ENCODE data around the gene WDR18.

The WDR18 gene

GRCh38 chr19:964761-965694 lies 19.1 kb upstream of the WDR18 start:
- no peak for DNase-seq (ENCODE audit: low spot score)

DNA sequence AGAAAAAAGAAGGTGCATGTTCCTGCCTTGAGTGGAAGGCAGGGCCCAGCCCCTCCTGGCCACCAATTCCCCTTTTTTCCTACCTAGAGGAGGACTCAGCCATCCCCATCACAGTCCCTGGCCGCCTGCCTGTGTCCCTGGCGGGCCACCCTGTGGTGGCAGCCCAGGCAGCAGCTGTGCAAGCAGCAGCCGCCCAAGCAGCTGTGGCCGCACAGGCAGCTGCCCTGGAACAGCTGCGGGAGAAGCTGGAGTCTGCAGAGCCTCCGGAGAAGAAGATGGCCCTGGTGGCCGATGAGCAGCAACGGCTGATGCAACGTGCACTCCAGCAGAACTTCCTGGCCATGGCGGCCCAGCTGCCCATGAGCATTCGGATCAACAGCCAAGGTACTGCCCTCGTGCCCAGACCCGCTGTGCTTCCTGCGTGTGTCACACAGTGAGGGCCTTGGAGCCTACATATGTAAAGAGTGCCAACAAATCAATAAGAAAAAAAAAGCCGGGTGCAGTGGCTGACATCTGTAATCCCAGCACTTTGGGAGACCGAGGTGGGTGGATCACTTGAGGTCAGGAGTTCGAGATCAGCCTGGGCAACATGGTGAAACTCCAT lies 17.6 kb upstream of the WDR18 start:
- DNase-seq (ENCODE audit: low spot score), result no peak

GRCh38 chr19:970695-971094 lies 13.4 kb upstream of the WDR18 start:
- DNase-seq (ENCODE audit: low spot score), result no peak

GRCh38 chr19:971795-972194 lies 12.3 kb upstream of the WDR18 start:
- no peak for DNase-seq (ENCODE audit: low spot score)

DNA sequence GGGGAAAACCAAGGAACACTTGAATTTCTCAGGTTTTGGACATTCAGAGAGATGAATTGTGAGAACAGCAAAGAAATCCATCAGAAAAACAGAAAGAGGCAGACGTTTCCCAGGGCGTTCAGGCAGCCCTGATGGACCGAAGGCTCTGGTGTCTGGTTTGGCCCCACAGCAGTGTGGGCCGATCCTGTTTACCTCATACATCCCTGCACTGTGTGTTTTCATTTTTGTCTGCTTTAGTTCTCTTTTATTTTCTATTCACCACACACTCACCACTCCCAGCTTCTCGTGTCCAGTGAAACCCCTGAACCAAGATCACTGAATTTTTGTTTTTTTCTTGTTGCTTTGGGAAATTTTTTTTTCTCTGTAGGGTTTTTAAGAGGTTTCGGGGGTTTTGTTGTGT lies 11.9 kb upstream of the WDR18 start:
- no peak for DNase-seq (ENCODE audit: low spot score)

- no peak for DNase-seq (ENCODE audit: low spot score)
These were observed 10.2 kb upstream of the WDR18 start for GRCh38 chr19:973726-974563.

- no peak for DNase-seq (ENCODE audit: low spot score)
These were observed 9.4 kb upstream of the WDR18 start for GRCh38 chr19:974564-975257.

DNA sequence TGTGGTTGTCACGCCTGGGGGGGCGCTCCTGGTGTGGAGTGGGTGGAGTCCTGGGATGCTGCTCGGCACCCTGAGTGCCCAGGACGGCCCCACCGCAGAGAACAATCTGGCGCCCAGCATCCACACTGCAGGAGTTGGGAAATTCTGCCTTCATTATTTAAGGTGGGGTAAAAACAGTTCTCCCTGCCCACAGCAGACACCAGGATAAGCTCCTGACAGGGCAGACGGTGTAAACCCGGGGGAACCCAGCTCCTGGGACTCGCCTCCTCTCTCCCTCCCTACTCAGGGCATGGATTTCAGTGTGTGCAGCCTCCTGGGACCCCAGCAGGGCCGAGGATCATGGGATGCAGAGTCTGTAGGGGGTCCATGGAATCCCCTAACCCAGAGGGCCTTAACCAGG lies 7.7 kb upstream of the WDR18 start:
- no peak for DNase-seq (ENCODE audit: low spot score)

DNA sequence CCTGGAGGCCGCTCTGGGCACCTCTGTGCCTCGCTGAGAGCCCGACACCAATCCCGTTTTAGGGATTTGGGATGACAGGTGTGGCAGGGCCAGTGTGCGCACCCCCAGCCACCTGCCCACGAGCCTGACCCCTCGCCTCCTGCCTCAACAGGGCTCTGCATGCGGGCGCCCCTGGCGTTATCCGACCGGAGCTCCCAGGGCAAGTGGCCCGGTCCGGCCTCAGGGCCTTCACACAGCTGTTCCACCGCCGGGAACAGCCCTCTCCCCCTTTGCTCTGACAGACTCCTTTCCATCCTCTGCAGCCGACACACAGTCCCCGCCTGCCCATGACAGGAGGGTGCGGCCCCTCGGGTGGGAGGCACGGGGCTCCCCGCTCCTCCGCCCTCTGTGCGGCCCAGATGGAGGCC lies 7.1 kb upstream of the WDR18 start:
- no peak for DNase-seq (ENCODE audit: low spot score)

DNA sequence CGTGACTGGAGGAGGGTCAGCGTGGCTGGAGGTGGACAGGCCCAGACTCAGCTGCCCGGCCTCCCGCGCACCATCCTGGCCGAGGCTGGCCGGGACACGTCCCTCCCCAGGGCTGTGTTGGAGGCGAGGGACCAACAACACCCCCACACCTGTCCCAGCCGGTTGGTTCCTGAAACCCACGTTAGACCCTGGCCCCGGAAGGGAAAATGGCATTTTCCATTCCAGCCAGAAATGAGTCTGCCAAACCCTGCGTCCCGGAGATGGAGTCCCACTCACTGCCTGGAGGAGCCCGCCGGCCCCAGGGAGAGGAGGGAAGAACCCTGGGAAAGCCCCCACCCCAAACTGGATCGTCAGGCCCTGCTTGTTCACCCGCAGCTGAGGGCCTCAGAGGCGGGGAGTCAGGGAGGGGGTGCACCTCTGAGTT lies 4.8 kb upstream of the WDR18 start:
- DNase-seq (ENCODE audit: low spot score), result no peak

DNA sequence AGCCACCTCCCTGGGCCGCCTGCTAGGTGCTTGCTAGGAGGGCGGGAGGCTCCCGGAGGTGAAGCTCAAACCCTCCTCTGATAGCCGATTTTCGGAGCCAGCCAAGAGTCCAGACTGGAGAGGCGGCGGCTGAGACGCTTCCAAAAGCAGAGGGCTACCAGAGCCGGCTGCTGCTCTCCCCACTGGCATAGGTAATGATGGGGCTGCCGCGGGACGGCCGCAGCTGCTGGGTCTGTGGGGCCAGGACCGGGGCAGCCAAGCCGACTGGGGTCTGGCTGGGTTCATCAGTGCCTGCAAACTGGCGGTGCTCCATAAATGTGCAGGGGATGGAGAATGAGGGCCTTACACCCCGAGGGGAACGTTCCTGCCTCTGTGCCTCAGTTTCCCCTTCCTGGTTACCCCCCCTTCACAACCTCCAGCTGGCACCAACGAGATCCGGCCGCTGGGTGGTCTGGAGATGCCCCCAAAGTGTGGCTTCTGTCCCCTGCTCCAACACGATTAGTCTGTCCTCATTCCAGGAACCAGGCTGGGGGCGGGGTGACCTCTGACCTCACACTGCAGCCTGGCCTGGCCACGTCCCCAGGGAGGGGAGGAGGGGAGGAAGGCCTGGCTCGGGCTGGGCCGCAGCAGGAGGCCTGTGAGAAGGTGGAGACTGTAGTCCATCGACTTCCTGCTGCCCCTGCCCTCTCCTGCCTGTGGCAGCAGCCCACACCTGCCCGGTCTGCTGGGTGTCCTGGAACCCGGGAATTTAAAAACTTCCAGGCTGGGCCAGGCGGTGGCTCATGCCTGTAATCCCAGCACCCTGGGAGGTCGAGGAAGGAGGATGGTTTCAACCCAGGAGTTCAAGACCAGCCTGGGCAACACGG lies 3.8 kb upstream of the WDR18 start:
- DNase-seq (ENCODE audit: low spot score), result no peak

DNA sequence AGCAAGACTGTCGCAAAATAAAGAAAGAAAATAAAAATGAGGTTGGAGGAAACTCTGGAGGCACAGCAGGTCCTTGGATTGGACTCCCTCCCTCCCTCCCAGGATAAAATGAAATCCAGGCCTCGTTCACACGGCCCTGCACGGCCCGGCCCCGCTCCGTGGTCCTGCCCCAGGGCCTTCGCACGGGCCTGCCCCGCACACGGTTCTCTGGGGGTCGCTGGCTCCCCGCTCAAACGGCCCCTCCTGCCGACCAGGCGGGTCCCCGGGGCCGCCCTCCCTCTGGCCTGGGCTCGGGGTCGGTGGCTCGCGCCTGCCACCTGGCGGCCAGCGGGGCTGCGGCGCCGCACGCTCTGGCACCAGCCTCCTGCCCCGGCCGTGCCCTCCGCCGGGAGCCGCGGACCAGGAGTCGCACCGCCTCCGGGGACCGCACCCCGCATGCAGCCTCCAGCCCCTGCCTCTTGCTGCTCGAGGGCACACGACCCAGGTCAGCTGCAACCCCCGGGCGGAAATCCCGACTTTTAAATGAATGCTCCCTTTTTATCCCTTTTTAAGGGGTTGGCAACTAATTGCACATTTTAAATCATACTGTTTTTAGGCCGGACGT lies 1.5 kb upstream of the WDR18 start:
- peak; percentile 75 for DNase-seq (ENCODE audit: low spot score)

- DNase-seq (ENCODE audit: low spot score), result no peak
These were observed 1.9 kb downstream of the WDR18 start for GRCh38 chr19:986083-986482.

DNA sequence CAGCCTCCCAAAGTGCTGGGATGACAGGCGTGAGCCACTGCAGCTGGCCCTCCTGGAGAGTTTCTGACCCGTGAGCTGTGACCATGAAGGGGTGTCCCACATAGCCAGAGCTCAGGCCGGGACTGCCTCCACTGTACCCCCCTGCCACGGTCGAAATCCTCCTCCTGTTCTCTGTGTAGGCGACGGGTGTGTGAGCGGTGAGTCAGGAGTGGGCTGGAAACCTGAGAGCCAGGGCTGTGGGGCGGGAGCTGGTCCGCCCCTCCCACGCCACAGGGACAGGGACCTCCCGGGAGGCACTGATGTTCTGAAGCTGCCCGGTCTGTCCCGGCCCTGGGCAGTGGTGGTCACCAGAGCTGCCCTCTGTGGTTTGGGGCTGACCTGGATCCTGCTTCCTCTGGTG lies 3.9 kb downstream of the WDR18 start:
- no peak for DNase-seq (ENCODE audit: low spot score)

DNA sequence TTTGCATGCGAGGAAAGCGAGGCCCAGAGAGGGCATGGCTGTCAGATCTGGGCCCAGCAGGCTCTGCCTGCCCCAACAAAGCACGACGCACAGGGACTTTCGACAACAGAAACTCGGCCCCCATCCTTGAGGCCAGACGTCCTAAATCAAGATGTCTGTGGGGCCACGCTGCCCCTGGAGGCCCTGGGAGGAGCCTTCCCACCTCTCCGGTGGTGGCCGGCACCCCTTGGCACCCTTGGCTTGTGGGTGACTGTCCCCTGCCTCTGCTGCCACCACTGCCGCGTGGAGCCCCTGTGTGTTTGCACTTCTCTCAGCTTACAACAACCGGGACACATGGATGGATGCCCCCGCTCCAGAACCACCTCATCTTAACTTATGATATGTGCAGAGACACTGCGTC lies 4.4 kb downstream of the WDR18 start:
- no peak for DNase-seq (ENCODE audit: low spot score)

DNA sequence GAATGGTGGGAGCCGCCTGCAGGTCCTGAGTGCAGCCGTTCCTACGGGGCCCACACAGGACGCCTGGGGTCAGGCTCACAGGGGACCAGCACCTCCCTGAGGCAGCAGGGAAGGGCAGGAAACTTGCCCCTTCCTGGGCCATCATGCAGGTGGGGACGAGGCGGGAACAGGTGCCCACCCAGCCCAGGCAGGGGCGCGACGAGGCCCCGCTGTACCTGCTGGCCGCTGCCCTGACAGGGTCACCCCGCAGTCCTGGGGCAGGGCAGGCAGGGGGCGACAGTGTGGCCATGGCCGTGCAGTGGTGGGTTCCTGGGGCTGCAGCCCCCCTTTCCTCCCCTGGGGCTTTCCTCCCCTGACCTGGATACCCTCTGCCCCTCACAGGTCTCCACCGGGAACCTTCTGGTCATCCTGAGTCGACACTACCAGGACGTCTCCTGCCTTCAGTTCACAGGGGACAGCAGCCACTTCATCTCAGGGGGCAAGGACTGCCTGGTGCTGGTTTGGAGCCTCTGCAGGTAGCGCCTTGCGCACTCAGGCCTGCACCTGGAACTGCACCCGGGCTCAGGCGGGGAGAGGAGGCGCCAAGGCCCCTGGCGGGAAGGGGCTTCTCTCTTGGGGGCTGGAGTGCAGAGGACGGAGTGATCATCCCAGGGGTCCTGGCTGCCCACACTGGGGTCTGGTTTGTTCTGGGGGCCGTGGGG lies 5.4 kb downstream of the WDR18 start:
- DNase-seq (ENCODE audit: low spot score), result no peak

- no peak for DNase-seq (ENCODE audit: low spot score)
These were observed 6.0 kb downstream of the WDR18 start for GRCh38 chr19:990119-990571.

GRCh38 chr19:990746-991145 lies 6.6 kb downstream of the WDR18 start:
- DNase-seq (ENCODE audit: low spot score), result no peak

DNA sequence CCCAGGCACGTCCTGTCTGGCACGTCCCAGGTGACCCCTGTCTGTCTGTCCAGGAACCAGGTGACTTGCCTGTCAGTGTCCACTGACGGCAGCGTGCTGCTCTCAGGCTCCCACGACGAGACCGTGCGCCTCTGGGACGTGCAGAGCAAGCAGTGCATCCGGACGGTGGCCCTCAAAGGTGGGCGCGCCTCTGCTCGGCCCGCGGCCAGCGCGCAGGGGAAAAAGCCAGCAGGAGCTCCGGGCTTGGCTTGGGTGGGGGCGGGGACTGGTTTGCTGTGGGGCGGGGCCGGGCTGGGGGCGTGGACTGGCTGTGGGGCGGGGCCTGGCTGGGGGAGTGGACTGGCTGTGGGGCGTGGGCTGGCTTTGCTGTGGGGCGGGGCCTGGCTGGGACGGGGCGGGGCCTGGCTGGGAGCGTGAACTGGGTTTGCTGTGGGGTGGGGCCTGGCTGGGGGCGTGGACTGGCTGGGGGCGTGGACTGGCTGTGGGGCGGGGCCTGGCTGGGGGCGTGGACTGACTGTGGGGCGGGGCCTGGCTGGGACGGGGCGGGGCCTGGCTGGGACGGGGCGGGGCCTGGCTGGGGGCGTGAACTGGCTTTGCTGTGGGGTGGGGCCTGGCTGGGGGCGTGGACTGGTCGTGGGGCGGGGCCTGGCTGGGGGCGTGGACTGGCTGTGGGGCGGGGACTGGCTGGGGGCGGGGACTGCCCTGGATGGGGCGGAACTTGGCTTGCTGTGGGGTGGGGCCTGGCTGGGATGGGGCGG lies 7.2 kb downstream of the WDR18 start:
- peak; percentile 22 for DNase-seq (ENCODE audit: low spot score)
